ENCODE data around the gene CCP110.

The CCP110 gene

DNA sequence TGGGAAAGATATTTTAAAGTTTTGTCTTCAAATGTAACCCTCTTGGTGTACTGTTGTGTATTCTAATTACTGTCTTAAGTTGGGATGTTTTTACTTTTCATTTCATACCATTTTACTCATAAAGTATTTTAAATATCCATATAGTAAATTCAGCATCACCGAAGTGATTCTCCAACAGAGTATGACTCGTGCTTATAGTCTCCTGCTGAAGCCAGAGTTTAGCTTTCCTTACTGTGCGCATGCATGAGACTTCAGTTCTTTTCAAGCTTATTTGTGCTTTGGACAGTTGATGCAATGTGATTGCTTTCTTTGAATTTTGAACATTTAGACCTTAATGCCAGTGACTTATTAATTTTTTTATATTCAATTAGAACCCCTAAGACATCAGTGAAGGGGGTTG is 24.4 kb downstream of the CCP110 start:
- DNase-seq (ENCODE audit: low read depth in 2 of 2), result no peak

DNA sequence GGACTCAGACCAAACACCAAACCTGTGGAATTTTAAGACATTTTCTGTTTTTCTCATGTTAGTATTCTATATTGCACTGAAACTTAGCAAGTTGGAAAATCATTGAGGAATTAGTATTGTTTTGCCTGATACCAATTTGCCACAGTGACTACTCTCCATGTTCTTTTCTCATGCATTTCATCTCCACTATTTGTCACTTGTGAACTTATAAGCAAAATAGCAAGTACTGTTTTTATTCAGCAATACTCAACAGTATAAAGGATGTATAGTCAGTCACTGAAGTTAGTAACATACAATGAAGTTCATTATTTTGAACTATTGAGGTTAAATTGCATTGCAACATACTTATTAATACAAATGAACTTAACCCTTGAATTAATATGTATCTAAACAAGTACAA is 25.9 kb downstream of the CCP110 start:
- DNase-seq (ENCODE audit: low read depth in 2 of 2), result no peak

DNA sequence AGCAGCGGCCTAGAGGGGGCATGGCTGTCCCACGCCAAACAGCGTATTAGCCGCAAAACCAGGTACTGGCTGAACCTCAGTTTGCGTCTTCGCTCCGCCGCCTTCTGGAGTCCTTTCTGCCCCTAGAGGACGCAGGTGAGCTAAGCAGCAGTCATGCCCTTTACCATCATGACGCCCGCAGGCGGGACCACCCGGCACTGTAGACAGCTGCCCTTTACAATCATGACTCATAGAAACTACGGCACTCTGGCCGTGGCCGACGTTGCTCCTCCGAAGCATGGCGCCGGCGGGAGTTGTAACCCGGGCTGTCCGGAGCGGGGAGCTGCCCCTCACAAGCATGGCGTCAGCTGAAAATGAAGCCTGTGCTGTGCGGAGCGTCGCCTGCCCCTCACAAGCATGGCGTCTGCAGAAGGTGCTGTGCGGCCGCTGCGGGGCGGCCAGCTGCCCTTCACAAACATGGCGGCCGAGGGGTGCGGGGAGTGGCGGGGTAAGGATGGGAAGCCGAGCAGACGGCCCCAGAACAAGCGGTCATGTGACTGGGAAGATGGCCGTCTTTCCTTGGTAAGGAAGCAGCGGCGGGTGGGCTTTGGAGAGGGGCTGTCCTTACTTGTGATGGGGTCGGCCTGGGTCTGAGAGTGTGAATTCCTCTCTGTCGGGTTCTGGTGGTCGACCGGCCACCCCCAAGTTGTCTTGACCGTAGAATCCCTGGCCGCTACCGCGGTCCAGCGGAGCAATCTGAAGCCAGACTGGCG is 31.6 kb downstream of the CCP110 start, which contains the start of gene VPS35L:
VPS35L (plus strand) TSS at position 518 of the 752 bp plus-strand sequence; CDS start at position 545, 27 bp downstream.
- peak; percentile 92 to 95 for DNase-seq (ENCODE audit: low read depth in 2 of 2)

DNA sequence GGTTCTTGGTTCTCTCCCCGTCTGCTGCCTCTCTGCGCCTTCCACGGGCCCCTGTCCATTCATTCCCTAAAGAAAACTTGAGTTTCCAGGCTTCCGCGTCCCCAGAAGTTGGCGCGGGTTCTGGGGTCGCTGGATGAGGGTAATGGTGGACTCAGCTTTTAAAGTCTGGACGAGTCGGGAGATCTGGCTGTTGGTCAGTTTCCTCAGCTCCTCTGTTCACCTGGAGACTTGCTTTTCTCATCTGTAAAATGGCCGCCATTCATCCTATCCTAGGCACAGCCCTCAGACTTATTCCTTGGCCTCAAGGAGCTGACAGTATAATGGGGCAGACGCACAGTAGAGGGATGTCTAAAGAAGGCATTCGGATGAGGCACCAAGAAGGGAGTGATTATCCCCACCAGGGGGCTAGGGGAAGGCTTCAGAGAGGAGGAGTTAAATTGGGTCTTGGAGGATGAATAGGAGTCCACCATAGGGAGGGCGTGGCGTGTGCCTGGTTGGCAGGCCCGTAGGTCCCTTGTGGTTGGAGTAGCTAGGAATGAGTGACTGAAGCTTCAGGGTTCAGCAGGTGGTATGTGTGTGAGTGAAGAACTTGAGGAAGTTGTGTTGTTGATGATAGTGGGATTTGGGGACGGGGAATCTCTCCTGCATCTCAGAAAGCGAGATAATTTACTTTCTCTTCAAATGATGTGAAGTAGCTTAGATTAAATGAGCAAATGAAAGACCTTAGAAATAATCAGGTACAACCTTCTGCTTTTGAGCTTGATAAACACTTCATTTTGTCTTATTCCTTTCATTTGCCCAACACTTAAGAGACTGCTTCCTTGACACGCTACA is 32.4 kb downstream of the CCP110 start:
- DNase-seq (ENCODE audit: low read depth in 2 of 2), result peak in 1 of 2 donors; percentile 15

DNA sequence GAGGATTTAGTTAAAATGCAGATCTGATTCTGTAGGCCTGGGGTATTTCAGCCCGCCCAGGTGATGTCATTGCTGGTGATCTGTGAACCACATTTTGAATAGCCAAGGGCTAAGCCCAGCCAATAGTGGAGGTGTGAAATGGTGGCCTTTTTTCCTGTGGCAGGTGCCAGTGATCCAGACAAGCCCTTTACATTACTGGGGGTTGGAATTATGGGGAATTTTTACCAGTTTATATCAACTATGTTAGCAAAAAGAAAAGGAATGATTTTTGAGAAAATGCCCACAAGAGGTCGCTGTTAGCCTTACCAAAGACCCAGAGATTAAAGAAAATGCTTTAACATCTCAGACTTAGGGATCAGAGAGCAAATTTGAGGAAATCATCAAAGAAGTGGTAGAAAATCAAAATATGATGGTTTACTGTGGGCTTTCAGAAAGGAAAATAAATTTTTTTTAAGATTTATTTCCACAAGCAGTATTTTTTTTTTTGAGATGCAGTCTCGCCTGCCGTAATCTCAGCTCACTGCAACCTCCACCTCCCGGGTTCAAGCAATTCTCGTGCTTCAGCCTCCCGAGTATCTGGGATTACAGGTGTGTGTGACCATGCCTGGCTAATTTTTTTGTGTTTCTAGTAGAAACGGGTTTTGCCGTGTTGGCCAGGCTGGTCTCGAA is 35.6 kb downstream of the CCP110 start:
- no peak for DNase-seq (ENCODE audit: low read depth in 2 of 2)

DNA sequence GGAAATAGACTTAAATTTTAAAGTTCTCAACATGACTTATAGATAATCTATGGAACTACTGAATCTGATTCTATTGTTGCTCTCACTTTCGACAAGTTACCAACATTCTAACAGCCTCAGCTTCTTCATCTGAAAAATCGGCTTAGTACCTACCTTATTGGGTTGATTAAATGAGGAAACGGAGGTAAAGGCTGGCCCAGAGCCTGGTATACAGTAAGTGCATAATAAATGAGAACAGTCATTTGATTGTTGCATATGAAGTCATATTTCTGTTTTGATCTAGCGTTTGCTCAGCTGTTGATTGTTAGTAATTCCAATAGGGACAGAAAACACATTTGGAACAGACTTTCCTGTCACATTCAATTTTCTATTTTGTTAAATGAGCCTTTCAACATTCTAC is 36.3 kb downstream of the CCP110 start:
- DNase-seq (ENCODE audit: low read depth in 2 of 2), result no peak

DNA sequence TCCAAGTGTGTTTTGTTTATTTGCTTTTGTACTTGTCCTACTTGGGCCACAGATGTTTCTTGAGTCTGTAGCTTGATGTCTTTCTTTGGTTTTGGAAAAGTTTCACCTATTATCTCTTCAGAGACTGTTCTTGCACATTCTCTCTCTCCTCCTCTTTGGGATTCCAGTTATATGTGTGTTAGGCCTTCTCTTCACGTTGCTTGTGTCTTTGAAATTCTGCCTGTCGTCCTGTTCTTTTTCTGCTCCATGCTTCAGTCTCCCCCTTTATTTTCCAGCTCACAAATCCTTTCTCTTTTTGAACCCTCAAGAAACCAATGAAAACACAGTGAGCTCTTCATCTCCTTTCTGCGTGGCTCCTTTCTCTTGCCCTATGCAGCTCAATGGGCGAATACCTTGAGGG is 39.6 kb downstream of the CCP110 start:
- no peak for DNase-seq (ENCODE audit: low read depth in 2 of 2)

DNA sequence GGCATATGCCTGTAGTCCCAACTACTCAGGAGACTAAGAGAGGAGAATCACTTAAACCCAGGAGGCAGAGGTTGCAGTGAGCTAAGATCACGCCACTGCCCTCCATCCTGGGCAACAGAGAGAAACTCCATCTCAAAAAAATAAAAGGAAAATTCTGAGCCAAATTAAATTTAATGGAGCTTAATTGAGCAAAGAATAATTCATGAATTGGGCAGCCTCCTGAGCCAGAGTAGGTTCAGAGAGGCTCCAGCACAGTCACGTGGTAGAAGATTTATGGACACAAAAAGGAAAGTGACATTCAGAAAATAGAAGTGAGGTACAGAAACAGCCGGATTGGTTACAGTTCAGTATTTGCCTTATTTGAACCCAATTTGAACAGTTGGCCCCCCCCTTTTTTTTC is 42.6 kb downstream of the CCP110 start:
- DNase-seq (ENCODE audit: low read depth in 2 of 2), result no peak

DNA sequence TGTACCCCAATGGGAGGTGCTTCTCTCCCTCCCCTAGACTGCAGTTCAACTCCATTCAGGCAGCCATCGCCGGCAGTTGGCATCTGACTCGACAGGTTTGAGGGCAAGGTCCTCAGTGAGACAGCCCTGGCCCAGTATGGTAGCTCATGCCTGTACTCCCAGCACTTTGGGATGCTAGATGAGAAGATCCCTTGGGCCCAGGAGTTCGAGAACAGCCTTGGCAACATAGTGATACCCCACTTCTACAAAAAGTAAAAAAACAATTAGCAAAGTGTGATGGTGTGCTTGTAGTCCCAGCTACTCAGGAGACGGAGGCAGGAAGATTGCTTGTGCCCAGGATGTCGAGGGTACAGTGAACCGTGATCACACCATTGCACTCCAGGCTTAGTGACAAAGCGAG is 43.8 kb downstream of the CCP110 start:
- no peak for DNase-seq (ENCODE audit: low read depth in 2 of 2)

DNA sequence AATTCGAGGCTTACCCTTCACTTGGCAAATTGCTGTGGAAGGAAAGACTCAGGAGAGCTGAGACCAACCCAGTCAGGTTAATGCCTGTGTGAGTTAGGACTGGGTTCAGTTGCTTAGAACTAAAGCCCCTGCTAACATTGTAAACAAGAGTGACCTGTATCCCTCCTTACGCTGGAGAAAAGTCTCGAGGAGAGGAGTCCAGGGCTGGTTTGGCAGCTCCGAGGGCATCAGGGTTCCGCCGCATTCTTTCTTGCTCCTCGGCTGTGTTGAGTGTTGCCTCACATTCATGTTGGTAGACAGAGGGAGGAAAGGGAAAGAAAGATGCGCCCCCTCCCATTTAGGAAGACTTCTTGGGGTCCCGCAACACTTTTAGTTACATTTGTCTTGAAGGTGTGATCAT is 50.3 kb downstream of the CCP110 start:
- DNase-seq (ENCODE audit: low read depth in 2 of 2), result no peak

DNA sequence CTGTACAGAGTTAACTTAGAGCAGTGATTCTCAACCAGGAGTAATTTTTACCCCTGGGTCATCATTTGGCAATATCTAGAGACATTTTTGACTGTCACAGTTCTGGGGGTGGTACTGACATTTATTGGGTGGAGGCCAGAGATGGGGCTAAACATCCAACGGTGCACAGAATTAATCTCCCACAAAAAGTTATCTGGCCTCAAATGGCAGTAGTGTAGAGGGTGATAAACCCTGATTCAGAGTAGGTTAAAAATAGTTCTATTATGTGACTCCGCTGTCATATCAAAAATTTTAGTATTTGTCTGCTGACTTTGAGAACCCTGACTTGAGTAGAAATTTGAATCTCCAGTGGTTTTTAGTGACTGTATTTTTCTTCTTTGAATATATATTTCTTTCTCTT is 50.9 kb downstream of the CCP110 start:
- DNase-seq (ENCODE audit: low read depth in 2 of 2), result no peak

DNA sequence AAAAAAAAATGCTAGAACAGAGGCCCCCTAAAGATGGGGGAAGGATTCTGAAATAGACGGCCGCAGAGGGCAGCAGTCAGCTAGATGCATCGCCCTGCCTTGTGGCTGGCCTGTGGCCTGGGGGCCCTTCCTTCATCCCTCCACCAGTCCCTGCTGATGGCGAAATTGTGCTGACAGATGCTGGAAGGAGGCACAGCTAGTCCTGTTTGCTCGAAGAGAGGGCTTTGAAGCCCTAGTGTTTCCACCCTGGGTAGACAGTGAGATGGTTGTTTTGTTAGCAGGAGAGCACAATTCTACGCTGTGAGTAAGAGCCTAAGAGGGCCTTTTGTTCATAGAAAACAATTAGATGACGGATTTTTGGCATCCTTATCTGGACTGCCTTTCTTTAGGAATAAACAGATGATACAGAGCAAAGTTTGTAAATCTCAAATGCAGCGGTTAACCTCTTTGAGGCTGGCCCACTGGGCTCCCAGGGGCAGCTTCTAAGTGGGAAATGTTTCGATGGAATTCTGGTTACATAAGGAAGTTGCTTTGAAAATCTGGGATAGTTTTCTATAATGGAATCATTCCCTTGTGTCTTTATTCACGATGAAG is 54.7 kb downstream of the CCP110 start:
- DNase-seq (ENCODE audit: low read depth in 2 of 2), result no peak

DNA sequence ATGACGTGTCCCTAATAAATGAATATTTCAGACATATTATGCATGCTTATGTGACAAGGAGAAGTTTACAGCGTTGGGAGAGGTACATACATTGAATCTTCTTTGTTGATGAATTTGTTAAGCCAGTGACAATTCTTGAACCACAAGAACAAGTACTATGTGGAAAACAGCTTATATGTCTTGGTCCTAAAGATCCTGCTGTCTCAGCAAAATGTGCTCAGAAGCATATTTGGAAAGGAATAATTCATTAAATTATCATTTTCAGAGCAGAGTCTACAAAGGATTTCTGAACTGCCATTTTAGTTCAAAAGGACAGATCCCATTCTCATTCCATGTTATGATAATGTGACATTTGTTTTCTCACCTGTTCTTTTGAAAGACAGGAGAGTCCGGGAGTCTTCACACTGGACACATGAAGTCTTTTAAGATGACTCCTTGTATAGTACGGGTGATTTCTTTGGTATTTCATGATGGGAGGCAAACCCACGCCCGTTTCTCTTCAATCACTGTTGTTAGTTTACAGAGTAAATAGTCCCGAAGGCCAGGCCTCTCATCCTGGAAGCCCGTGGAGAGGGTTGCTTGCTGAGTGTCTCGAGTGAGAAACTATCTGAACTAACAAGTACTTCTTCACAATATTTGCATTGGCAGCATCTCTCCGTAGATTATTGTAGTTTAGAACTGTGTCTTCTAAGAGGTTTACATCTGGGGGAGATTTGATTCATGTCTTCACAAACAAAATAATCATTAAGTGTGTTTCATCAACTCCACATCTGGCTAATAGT is 58.5 kb downstream of the CCP110 start:
- DNase-seq (ENCODE audit: low read depth in 2 of 2), result no peak

DNA sequence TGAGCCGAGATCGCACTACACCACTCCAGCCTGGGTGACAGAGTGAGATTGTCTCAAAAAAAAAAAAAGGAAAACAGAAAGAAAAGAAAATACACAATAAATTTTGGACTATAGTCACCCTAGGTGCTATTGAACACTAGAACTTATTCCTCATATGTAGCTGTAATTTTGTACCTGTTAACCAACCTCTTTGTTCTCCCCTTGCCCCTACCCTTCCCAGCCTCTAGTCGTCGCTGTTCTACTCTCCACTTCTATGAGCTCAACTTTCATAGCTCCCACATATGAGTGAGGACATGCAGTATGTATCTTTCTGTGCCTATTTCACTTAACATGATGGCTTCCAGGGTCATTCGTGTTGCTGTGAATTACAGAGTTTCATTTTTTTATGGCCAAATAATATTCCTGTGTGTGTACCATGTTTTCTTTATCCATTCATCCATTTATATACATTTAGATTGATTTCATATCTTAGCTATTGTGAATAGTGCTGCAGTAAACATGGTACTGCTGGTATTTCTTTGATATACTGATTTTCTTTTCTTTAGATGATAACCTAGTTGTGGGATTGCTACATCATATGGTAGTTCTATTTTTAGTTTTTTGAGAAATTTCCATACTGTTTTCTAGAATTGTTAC is 60.0 kb downstream of the CCP110 start:
- DNase-seq (ENCODE audit: low read depth in 2 of 2), result no peak

DNA sequence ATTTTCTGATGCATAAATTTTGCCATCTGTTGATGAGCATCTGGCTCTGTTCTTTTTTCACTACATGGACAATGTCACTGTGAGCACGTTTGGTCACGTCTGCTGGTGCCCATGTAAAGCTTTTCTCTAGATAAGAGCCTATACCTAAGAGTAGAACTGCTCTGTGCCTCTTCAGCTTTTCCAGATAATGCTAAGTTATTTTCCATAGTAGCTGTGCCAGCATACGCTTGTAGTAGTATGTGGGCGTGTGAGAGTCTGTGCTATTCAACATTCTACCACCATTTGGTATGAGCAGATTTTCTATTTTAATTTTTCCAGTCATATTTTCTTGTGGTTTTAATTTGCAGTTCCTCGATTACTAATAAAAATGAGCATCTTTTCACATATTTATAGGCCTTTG is 64.9 kb downstream of the CCP110 start:
- no peak for DNase-seq (ENCODE audit: low read depth in 2 of 2)

DNA sequence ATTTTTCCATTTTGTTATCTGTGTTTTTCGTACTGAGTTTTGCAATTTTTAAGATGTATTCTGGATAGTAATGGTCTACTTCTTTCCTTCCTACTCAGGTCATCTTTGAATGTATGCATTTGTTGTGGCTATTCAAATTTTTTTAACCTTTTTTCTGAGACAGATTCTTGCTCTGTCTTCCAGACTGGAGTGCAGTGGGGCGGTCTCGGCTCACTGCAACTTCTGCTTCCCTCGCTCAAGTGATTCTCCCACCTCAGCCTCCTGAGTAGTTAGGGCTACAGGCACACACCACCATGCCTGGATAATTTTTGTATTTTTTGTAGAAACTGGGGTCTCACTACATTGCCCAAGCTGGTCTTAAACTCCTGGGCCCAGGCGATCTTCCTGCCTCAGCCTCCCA is 65.4 kb downstream of the CCP110 start:
- no peak for DNase-seq (ENCODE audit: low read depth in 2 of 2)

DNA sequence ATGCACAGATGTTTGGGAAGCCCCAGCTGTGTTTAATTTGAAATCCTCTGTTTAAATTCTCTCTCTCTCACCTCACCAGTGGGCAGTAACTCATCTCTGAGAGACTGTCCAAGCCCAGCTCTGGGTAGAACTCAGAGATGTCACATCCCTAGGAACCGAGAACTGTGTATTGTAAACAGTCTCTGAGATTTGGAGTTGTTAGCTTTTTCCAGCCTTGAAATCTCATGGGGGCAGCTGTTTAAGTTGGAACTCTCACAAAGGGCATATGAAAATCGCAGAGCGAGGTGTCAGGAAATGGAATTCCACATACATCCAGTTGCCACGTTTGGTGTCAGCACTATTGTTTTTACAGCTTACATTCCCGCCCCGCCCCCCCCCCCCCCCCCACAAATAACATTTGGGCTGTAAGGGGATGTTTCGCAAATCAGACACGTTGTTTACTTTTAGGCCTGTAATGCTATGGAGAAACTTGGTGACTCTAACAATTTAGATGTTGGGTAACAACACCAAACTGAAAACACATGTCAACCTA is 66.1 kb downstream of the CCP110 start:
- no peak for DNase-seq (ENCODE audit: low read depth in 2 of 2)

DNA sequence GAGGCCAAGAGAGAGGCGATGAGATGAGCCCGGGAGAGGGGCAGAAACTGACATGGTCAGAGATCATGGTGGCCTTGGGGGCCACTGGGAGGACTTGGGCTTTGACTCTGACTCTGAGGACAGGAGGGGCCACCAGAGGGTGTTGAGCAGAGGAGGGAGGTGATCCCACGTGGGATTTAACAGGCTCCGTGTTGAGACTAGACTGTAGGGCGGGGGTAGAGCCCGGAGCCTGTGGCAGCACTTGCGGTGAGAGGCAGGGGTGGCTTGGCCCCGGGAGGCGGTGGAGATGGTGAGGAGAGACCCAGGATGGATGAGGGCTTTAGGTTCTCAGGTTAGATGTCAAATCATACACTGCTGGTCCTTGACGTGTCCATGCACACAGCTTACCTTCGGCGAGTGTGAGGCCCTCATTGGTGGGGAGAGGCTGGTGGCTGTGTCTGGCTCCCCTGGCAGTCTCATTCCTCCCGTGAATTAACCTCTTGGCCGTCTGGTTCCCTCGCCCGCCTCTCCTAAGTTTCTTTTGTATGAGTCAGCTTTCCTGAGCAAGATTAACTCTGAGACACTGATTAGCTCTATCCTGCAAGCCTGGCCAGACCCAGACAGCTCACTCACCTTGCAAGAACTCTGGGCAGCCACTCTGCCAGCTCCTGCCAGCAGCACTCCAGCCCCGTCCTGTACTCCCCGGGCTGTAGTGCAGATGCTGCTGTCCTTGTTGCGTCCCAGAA is 71.5 kb downstream of the CCP110 start:
- DNase-seq (ENCODE audit: low read depth in 2 of 2), result no peak

DNA sequence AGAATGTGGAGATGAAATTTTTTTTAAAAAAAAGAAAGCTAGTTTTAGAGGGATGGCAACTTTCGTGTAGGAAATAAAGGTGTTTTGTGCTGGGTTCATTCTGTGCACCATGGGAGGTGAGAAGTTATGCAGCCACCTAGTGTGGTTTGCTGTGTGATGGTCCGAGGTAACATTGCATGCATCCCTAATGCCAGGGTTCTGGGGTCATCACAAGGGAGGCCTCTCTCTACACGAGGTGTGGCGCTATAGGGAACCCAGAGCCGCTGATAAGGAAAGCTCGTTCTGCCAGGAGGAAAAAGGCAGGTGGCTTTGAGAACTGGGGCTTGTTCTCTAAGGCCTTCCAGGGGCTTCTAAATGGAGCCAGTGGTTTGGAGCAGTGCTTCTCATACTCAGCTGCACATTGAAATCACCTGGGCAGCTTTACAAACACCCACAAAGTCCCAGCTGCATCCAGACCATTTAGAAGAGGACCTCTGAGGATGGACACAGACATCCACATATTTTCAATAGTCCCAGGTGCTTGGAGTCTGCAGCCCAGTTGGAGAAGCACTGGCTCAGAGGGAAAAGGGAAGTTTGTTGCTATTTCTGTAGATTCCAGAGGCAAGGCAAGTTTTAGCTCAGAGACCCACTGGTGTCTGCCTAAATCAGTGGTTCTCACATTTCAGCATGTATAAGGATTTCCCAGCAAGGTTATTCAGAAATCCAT is 75.2 kb downstream of the CCP110 start:
- no peak for DNase-seq (ENCODE audit: low read depth in 2 of 2)

Measured in stimulated activated CD4-positive, alpha-beta T cell treated with anti-CD3 and anti-CD28 coated beads, Interleukin-4, amount 100 ng/mL, for 48 hours (primary cell).